Esophagus muscularis mucosa (tissue), 4 donors: Measurements from ENCODE around the gene VWA1.

Source experiments
- CTCF ChIP-seq, 3 experiments: fragments of 200-600 bp in 2 of 3; fragments of 450-650 bp in 1 of 3; sonication (generic) in 2 of 3; IDR thresholded peaks; one replicate each; pipeline ENCODE4 v1.5.1; 2017 to 2019; ENCODE audit warnings: antibody characterized with exemption in 3 of 3, mild to moderate bottlenecking in 2 of 3, moderate library complexity in 1 of 3
- EP300 ChIP-seq: sonication (generic); formaldehyde crosslinking; IDR thresholded peaks from one replicate; pipeline ENCODE4 v1.6.1; 2017; ENCODE audit warnings: antibody characterized with exemption
- POLR2A ChIP-seq: fragments of 450-650 bp; IDR thresholded peaks from one replicate; pipeline ENCODE4 v1.6.1; 2017; ENCODE audit warnings: antibody characterized with exemption, moderate library complexity, mild to moderate bottlenecking, low read depth
- POLR2AphosphoS5 ChIP-seq, 2 donors: sonication (generic); formaldehyde crosslinking; IDR thresholded peaks; one replicate each; pipeline ENCODE4 v1.6.1; 2017; ENCODE audit warnings: antibody characterized with exemption in 2 of 2

- TF ChIP-seq POLR2AphosphoS5 (IDR thresholded peaks at IDR 0.05) (peak in 1 of 2 donors; percentile 24), CTCF (IDR thresholded peaks at IDR 0.05) (peak; percentile 89 to 97 (median 94)), POLR2A (no peak), EP300 (no peak)
Measured at GRCh38 chr1:1441002-1441888, 5.8 kb downstream of the VWA1 start.
